MCF 10A (cell line): Measurements from ENCODE around the gene HES3. TPM values are rescaled to one million over a fixed set of nuclear protein-coding genes. Genes with fewer than 3 reads are reported as not detected.

Source experiments
- BruUV-seq: library from RNA; stranded (reverse); fragments of 400-500 nt; replicated peaks from 2 replicates; lab custom pipeline; 2021; lab: Mats Ljungman, UMichigan
- CTCF ChIA-PET: fragments of 300-600 bp; sonication (Branson Sonifier 250); formaldehyde crosslinking; extraction: SDS; loops from one replicate; lab custom pipeline; 2021; ENCODE audit warnings: antibody characterized with exemption, inconsistent platforms; lab: Yijun Ruan, JAX
- POLR2A ChIA-PET: fragments of 300-600, 350-650 bp; sonication (Branson Sonifier 250); formaldehyde crosslinking; extraction: SDS; loops from one replicate; lab custom pipeline; 2020; ENCODE audit warnings: antibody characterized with exemption, inconsistent platforms; lab: Yijun Ruan, JAX
- DNase-seq: peaks from one replicate; pipeline ENCODE4 v3.0.0-alpha.2; 2018; ENCODE audit not compliant: unreplicated experiment
- H3K27ac Mint-ChIP-seq: one replicate; pipeline ENCODE4 v1.8.0; 2022; ENCODE audit warnings: mild to moderate bottlenecking, low read depth, mixed read lengths; ENCODE audit not compliant: unreplicated experiment
- H3K27me3 Mint-ChIP-seq: one replicate; pipeline ENCODE4 v1.8.0; 2022; ENCODE audit warnings: mixed read lengths; ENCODE audit not compliant: insufficient read depth, unreplicated experiment
- H3K36me3 Mint-ChIP-seq: one replicate; pipeline ENCODE4 v1.8.0; 2022; ENCODE audit warnings: mild to moderate bottlenecking, moderate library complexity, mixed read lengths; ENCODE audit not compliant: insufficient read depth, unreplicated experiment
- H3K4me1 Mint-ChIP-seq: one replicate; pipeline ENCODE4 v1.8.0; 2022; ENCODE audit warnings: mixed read lengths; ENCODE audit not compliant: insufficient read depth, unreplicated experiment
- H3K4me3 Mint-ChIP-seq: one replicate; pipeline ENCODE4 v1.8.0; 2022; ENCODE audit warnings: mild to moderate bottlenecking, moderate library complexity, mixed read lengths; ENCODE audit not compliant: unreplicated experiment
- H3K9me3 Mint-ChIP-seq: one replicate; pipeline ENCODE4 v1.8.0; 2022; ENCODE audit warnings: mixed read lengths; ENCODE audit not compliant: unreplicated experiment
- intact Hi-C: fragments of 100-400 bp; cut with micrococcal nuclease; formaldehyde crosslinking; loops from 2 replicates; pipeline ENCODE4 v1.14.1; 2022
- total RNA-seq: library from RNA; stranded (reverse); gene quantifications from 2 replicates; pipeline ENCODE4 v1.2.3, GENCODE V29; 2022
- TF ChIP-seq, protein P1 (sequence below): fragments of 200-600 bp; IDR thresholded peaks from one replicate; pipeline ENCODE4 v1.8.0; 2022; ENCODE audit warnings: antibody characterized with exemption, mild to moderate bottlenecking; ENCODE audit not compliant: unreplicated experiment

Gene HES3
- total RNA-seq, 1 experiment from 2014 or later: not detected

DNA sequence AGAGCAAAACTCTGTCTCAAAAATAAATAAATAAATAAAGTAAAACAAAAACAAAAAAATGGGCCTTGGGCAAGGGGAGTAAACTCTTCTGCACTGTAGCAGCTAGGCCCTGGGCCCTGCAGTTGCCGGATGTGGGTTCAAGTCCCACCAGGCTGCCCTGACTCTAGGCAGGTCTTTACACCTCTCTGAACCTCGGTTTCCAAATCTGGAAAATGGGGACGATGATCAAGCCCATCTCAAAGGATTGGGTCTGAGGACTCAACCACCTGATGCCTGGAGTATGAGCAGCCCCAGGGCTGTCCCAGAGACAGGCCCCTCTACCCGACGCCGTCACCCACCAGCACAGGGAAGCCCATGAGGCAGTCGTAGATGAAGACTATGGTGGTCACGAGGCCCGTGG, 9.4 kb downstream of the HES3 start:
- no peak overlapping the region for H3K4me3 Mint-ChIP-seq
- H3K4me1 Mint-ChIP-seq: no peaks in the 10 kb centered on the region
- H3K27ac Mint-ChIP-seq: no peak overlapping the region
- no peaks in the 10 kb centered on the region for H3K36me3 Mint-ChIP-seq
- TF ChIP-seq, protein P1, sequence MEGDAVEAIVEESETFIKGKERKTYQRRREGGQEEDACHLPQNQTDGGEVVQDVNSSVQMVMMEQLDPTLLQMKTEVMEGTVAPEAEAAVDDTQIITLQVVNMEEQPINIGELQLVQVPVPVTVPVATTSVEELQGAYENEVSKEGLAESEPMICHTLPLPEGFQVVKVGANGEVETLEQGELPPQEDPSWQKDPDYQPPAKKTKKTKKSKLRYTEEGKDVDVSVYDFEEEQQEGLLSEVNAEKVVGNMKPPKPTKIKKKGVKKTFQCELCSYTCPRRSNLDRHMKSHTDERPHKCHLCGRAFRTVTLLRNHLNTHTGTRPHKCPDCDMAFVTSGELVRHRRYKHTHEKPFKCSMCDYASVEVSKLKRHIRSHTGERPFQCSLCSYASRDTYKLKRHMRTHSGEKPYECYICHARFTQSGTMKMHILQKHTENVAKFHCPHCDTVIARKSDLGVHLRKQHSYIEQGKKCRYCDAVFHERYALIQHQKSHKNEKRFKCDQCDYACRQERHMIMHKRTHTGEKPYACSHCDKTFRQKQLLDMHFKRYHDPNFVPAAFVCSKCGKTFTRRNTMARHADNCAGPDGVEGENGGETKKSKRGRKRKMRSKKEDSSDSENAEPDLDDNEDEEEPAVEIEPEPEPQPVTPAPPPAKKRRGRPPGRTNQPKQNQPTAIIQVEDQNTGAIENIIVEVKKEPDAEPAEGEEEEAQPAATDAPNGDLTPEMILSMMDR: no peak
- H3K27me3 Mint-ChIP-seq: no peaks in the 10 kb centered on the region
- POLR2A ChIA-PET: no interaction called here
- no peaks in the 10 kb centered on the region for H3K9me3 Mint-ChIP-seq
- BruUV-seq: no TSS peak
- DNase-seq: no peak
- CTCF ChIA-PET: interaction anchor here (0.6 kb wide), 1 partner anchor 68 kb away, joined by 4 read pairs; no protein-coding TSS in a partner anchor
- intact Hi-C loops: no loop called here

DNA sequence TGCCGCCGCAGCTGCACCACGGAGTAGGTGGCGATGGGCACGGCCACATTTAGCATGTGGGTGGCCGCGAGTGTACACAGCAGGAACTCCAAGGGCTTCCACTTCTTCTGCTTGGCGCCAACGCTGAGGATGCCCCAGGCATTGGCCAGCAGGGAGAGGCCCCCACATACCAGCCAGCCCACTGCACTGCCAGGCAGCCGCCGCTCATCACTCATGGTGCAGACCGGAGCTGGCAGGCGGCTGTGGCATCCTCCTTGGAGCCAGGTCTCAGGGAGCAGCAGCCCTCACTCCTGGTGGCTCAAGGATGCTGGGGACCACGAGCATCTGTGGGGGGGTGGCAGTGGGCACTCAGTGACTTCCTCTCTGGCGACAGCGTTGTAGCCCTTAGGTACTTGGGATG, 10.7 kb downstream of the HES3 start:
- no peaks in the 10 kb centered on the region for H3K27me3 Mint-ChIP-seq

GRCh38 chr1:6256645-6257044, 12.7 kb downstream of the HES3 start:
- TF ChIP-seq, protein P1: no peak
- Mint-ChIP-seq H3K27me3 (no peaks in the 10 kb centered on the region), H3K36me3 (no peaks in the 10 kb centered on the region), H3K9me3 (no peaks in the 10 kb centered on the region), H3K27ac (no peak overlapping the region), H3K4me1 (peaks cover 12% of the 10 kb centered on the region), H3K4me3 (no peak overlapping the region)
- no peak for DNase-seq
- ChIA-PET CTCF (interaction anchor here (1.0 to 5.8 kb wide), 4 partner anchors 8 to 148 kb away, joined by 3 to 52 read pairs (median 3); no protein-coding TSS in a partner anchor), POLR2A (no interaction called here)
- BruUV-seq: no TSS peak
- intact Hi-C loops: no loop called here

More for the DNA sequence above, 10.7 kb downstream of the HES3 start:
- no peaks in the 10 kb centered on the region for H3K36me3 Mint-ChIP-seq
- no peaks in the 10 kb centered on the region for H3K9me3 Mint-ChIP-seq
- H3K4me3 Mint-ChIP-seq: no peak overlapping the region
- POLR2A ChIA-PET: no interaction called here
- no TSS peak for BruUV-seq
- intact Hi-C loops: no loop called here
- no peak overlapping the region for H3K27ac Mint-ChIP-seq
- peaks cover 11% of the 10 kb centered on the region for H3K4me1 Mint-ChIP-seq
- CTCF ChIA-PET: interaction anchor here (0.7 to 5.8 kb wide), 2 partner anchors 9 to 230 kb away, joined by 4 to 52 read pairs; no protein-coding TSS in a partner anchor
- TF ChIP-seq, protein P1: no peak
- no peak for DNase-seq

DNA sequence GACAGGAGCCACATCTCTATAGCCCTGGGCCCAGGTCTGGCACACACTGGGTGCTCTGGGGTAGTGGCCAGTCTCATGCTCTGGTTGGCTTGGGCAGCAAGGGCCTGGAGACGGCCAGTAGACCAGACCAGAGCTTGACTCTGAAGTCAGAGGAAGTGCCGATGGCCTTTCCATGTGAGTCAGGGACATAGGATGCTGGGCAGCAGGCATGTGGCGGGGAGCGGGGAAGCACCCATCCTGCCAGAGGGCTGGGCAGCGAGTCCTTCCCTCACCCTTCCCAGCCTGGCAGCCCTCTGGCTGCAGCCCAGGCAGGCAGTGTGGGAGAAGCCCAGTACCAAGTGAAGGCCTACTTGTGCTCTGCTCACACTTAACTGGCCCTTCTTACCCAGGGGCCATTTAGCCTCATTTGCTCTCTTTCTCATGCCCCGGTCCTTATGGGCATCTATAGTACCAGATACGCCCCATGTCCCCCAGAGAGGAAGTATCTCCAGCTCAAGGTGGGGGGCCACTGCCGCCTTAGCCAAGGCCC, 13.6 kb downstream of the HES3 start:
- Mint-ChIP-seq H3K4me3 (no peak overlapping the region), H3K27ac (no peak overlapping the region), H3K4me1 (peaks cover 12% of the 10 kb centered on the region), H3K27me3 (no peaks in the 10 kb centered on the region), H3K36me3 (no peaks in the 10 kb centered on the region), H3K9me3 (no peaks in the 10 kb centered on the region)
- BruUV-seq: no TSS peak
- CTCF ChIA-PET: interaction anchor here (0.6 to 5.8 kb wide), 4 partner anchors 9 to 49 kb away, joined by 3 to 52 read pairs (median 3); no protein-coding TSS in a partner anchor
- intact Hi-C loops: no loop called here
- DNase-seq: no peak
- TF ChIP-seq, protein P1: no peak
- POLR2A ChIA-PET: interaction anchor here (0.6 kb wide), 1 partner anchor 509 kb away, joined by 3 read pairs; no protein-coding TSS in a partner anchor
